NCI-H82 (cell line): ENCODE measurements around the gene ETV6.

Source experiments
- DNase-seq: peaks from one replicate; lab custom pipeline; 2025; lab: John Stamatoyannopoulos, UW

Gene ETV6

GRCh38 chr12:11859705-11860425 is 210.4 kb downstream of the ETV6 start:
- no peak for DNase-seq

GRCh38 chr12:11861155-11861863 is 211.8 kb downstream of the ETV6 start:
- no peak for DNase-seq

- DNase-seq = peak; percentile 91
Measured at GRCh38 chr12:11861864-11862600, 212.6 kb downstream of the ETV6 start.

- no peak for DNase-seq
Measured at GRCh38 chr12:11862798-11863197, 213.3 kb downstream of the ETV6 start.

GRCh38 chr12:11863478-11863906 is 214.0 kb downstream of the ETV6 start:
- DNase-seq = no peak

GRCh38 chr12:11863988-11864387 is 214.5 kb downstream of the ETV6 start:
- peak; percentile 33 for DNase-seq

GRCh38 chr12:11865824-11866223 is 216.3 kb downstream of the ETV6 start:
- DNase-seq = no peak

GRCh38 chr12:11868027-11868426 is 218.6 kb downstream of the ETV6 start:
- no peak for DNase-seq

- DNase-seq = no peak
Measured at GRCh38 chr12:11869406-11869805, 219.9 kb downstream of the ETV6 start.

GRCh38 chr12:11870041-11870451 is 220.6 kb downstream of the ETV6 start:
- DNase-seq = peak; percentile 95

- DNase-seq = no peak
Measured at GRCh38 chr12:11872055-11872454, 222.6 kb downstream of the ETV6 start.

GRCh38 chr12:11875414-11875935 is 226.0 kb downstream of the ETV6 start:
- DNase-seq = no peak

GRCh38 chr12:11876307-11876706 is 226.8 kb downstream of the ETV6 start:
- DNase-seq = no peak

- DNase-seq = no peak
Measured at GRCh38 chr12:11877102-11877826, 227.8 kb downstream of the ETV6 start.

- DNase-seq = peak; percentile 66
Measured at GRCh38 chr12:11877869-11878780, 228.7 kb downstream of the ETV6 start.

- DNase-seq = no peak
Measured at GRCh38 chr12:11879306-11879705, 229.8 kb downstream of the ETV6 start.

- DNase-seq = no peak
Measured at GRCh38 chr12:11880381-11880780, 230.9 kb downstream of the ETV6 start.

- DNase-seq = no peak
Measured at GRCh38 chr12:11881835-11882234, 232.4 kb downstream of the ETV6 start.

GRCh38 chr12:11882301-11883019 is 233.0 kb downstream of the ETV6 start:
- no peak for DNase-seq

- no peak for DNase-seq
Measured at GRCh38 chr12:11884116-11884515, 234.6 kb downstream of the ETV6 start.
